GM12878 (cell line): Measurements from ENCODE around the gene EMP2. TPM values are rescaled to one million over a fixed set of nuclear protein-coding genes. Genes with fewer than 3 reads are reported as not detected.

Experiments used
- ATAC-seq: fragments of 200-7000 bp; cut with Tn5 transposase; 3 replicates; pipeline ENCODE4 v1.9.1; 2020; ENCODE audit warnings: mild to moderate bottlenecking, moderate library complexity
- BruUV-seq: library from RNA; stranded (reverse); fragments of 400-500 nt; replicated peaks from 2 replicates; lab custom pipeline; 2021; lab: Mats Ljungman, UMichigan
- CTCF ChIA-PET: fragments of 300-600 bp; sonication (Branson Sonifier 250); formaldehyde crosslinking; extraction: SDS; loops from one replicate; lab custom pipeline; 2021; ENCODE audit warnings: inconsistent platforms; lab: Yijun Ruan, JAX
- POLR2A ChIA-PET: fragments of 350-600 bp; formaldehyde crosslinking; extraction: SDS; loops from one replicate; lab custom pipeline; 2021; ENCODE audit warnings: inconsistent platforms; lab: Charles Lee
- RAD21 ChIA-PET: fragments of 300-600 bp; sonication (Branson Sonifier 250); formaldehyde crosslinking; loops from one replicate; lab custom pipeline; 2023; ENCODE audit warnings: antibody characterized with exemption; ENCODE audit not compliant: unreplicated experiment; lab: Charles Lee
- SMC1A ChIA-PET: fragments of 300-600 bp; sonication (Branson Sonifier 250); formaldehyde crosslinking; loops from one replicate; lab custom pipeline; 2023; ENCODE audit not compliant: unreplicated experiment, uncharacterized antibody; lab: Charles Lee
- DNase-seq: peaks from one replicate; pipeline ENCODE4 v3.0.0-alpha.2; 2011; ENCODE audit warnings: low read depth, low spot score
- FAIRE-seq: peaks from 3 replicates; lab custom pipeline; 2011; peaks lifted over from hg19 to GRCh38; lab: Jason Lieb, UNC
- H2AFZ ChIP-seq: 2 replicates; pipeline ENCODE4 v1.6.0; 2011; ENCODE audit warnings: low read depth, low read length, control low read depth; ENCODE audit not compliant: control insufficient read depth
- H3K27ac ChIP-seq: 2 replicates; pipeline ENCODE4 v1.5.1; 2011; ENCODE audit warnings: control low read depth; ENCODE audit not compliant: control insufficient read depth, insufficient read depth
- H3K27me3 ChIP-seq, 2 experiments: replicated peaks in 1 of 2; 2 replicates each; pipeline versions ENCODE4 v1.6.0 to v1.6.1; 2011; ENCODE audit warnings: low read length in 1 of 2; ENCODE audit not compliant: control insufficient read depth in 2 of 2, insufficient read depth in 2 of 2
- H3K36me3 ChIP-seq, 2 experiments: 2 replicates each; pipeline ENCODE4 v1.5.1; 2011; ENCODE audit warnings: low read length in 1 of 2; ENCODE audit not compliant: control insufficient read depth in 2 of 2, insufficient read depth in 2 of 2
- H3K4me1 ChIP-seq: 2 replicates; pipeline ENCODE4 v1.6.1; 2011; ENCODE audit warnings: mild to moderate bottlenecking, low read length, moderate library complexity, mixed read lengths; ENCODE audit not compliant: control insufficient read depth, insufficient read depth
- H3K4me2 ChIP-seq: 2 replicates; pipeline ENCODE4 v1.6.0; 2011; ENCODE audit warnings: control low read depth; ENCODE audit not compliant: control insufficient read depth, insufficient read depth
- H3K4me3 ChIP-seq: fragments of 200-600 bp; sonication (generic); 2 replicates; pipeline ENCODE4 v1.5.1; 2016
- H3K79me2 ChIP-seq: 2 replicates; pipeline ENCODE4 v1.6.0; 2011; ENCODE audit warnings: low read length; ENCODE audit not compliant: control insufficient read depth, insufficient read depth
- H3K9ac ChIP-seq: 2 replicates; pipeline ENCODE4 v1.8.0; 2011; ENCODE audit warnings: low read length, control low read depth, mixed read lengths; ENCODE audit not compliant: control insufficient read depth, insufficient read depth
- H3K9me3 ChIP-seq: replicated peaks from 3 replicates; pipeline ENCODE4 v1.5.1; 2011; ENCODE audit warnings: mild to moderate bottlenecking, low read length; ENCODE audit not compliant: control insufficient read depth, insufficient read depth
- H4K20me1 ChIP-seq: 2 replicates; pipeline ENCODE4 v1.6.0; 2011; ENCODE audit not compliant: control insufficient read depth, insufficient read depth
- ATF3 ChIP-seq: IDR thresholded peaks from 2 replicates; pipeline ENCODE4 v1.6.1; 2011; ENCODE audit warnings: low read depth, mild to moderate bottlenecking, low read length, moderate library complexity, borderline replicate concordance; ENCODE audit errors: extremely low read depth
- BCLAF1 ChIP-seq: fragments of 450-650 bp; IDR thresholded peaks from 2 replicates; pipeline ENCODE4 v1.6.1; 2017; ENCODE audit warnings: antibody characterized with exemption, mild to moderate bottlenecking, moderate library complexity
- BHLHE40 ChIP-seq, 2 experiments: fragments of 450-650 bp in 1 of 2; IDR thresholded peaks; 2 replicates each; pipeline ENCODE4 v1.6.1; 2011 to 2017; ENCODE audit warnings: low read depth in 2 of 2, borderline replicate concordance in 1 of 2, improper control_type of control experiment in 1 of 2, low read length in 1 of 2, mild to moderate bottlenecking in 1 of 2
- CBFB ChIP-seq: IDR thresholded peaks from 2 replicates; pipeline ENCODE4 v1.6.1; 2016; ENCODE audit warnings: antibody characterized with exemption, low read depth
- CEBPB ChIP-seq, 2 experiments: fragments of 150-350 bp in 1 of 2; IDR thresholded peaks; 2 replicates each; pipeline ENCODE4 v1.6.1; 2012 to 2014; ENCODE audit warnings: low read depth in 2 of 2, low read length in 2 of 2, borderline replicate concordance in 1 of 2, inconsistent platforms in 1 of 2
- FOXK2 ChIP-seq: fragments of 450-650 bp; IDR thresholded peaks from 2 replicates; pipeline ENCODE4 v1.6.1; 2017; ENCODE audit warnings: mild to moderate bottlenecking, moderate library complexity
- HDAC6 ChIP-seq: fragments of 200-600 bp; sonication (generic); IDR thresholded peaks from one replicate; pipeline ENCODE4 v1.8.0; 2017; ENCODE audit warnings: antibody characterized with exemption; ENCODE audit not compliant: unreplicated experiment
- MXI1 ChIP-seq: fragments of 150-350 bp; IDR thresholded peaks from 2 replicates; pipeline ENCODE4 v1.6.1; 2011; ENCODE audit warnings: low read depth, mild to moderate bottlenecking, inconsistent platforms, low read length, improper control_type of control experiment
- NFYA ChIP-seq: IDR thresholded peaks from 2 replicates; pipeline ENCODE4 v1.6.1; 2011; ENCODE audit warnings: low read depth, mild to moderate bottlenecking, low read length, improper control_type of control experiment, borderline replicate concordance
- SP1 ChIP-seq: IDR thresholded peaks from one replicate; pipeline ENCODE4 v1.6.1; 2011; ENCODE audit warnings: low read depth, low read length
- SRF ChIP-seq, 2 experiments: IDR thresholded peaks; 2 replicates each; pipeline ENCODE4 v1.6.1; 2011; ENCODE audit warnings: low read depth in 2 of 2, low read length in 2 of 2, mild to moderate bottlenecking in 1 of 2, moderate library complexity in 1 of 2
- STAT1 ChIP-seq: fragments of 450-650 bp; conservative IDR thresholded peaks from 2 replicates; pipeline ENCODE4 v1.6.1; 2014; ENCODE audit warnings: antibody characterized with exemption, mild to moderate bottlenecking
- SUZ12 ChIP-seq: fragments of 200-600 bp; sonication (generic); IDR thresholded peaks from one replicate; pipeline ENCODE4 v1.6.1; 2018; ENCODE audit warnings: antibody characterized with exemption, mild to moderate bottlenecking; ENCODE audit not compliant: unreplicated experiment
- USF1 ChIP-seq: IDR thresholded peaks from 2 replicates; pipeline ENCODE4 v1.6.1; 2011; ENCODE audit warnings: borderline replicate concordance, low read depth, mild to moderate bottlenecking, moderate library complexity, mixed read lengths, low read length; ENCODE audit not compliant: insufficient read depth; ENCODE audit errors: extremely low read length
- ZNF687 ChIP-seq: fragments of 450-650 bp; IDR thresholded peaks from 2 replicates; pipeline ENCODE4 v1.6.1; 2017; ENCODE audit warnings: mild to moderate bottlenecking, moderate library complexity
- WGBS: methylation state at CpG from one replicate; pipeline ENCODE4 v1.1.6; 2016; ENCODE audit warnings: low lambda C conversion rate; ENCODE audit not compliant: insufficient replicate concordance, insufficient coverage; ENCODE audit errors: missing lambda C conversion rate; 5-methylcytosine and 5-hydroxymethylcytosine counted together
- in situ Hi-C: fragments of 300-500 bp; cut with MboI; formaldehyde crosslinking; loops from 9 replicates; pipeline ENCODE4 v1.14.3; 2018; ENCODE audit warnings: mixed read lengths
- intact Hi-C: fragments of 100-400 bp; cut with micrococcal nuclease; formaldehyde crosslinking; loops from one replicate; pipeline ENCODE4 v1.14.2; 2022; ENCODE audit not compliant: unreplicated experiment
- polyA plus RNA-seq, 11 experiments: library from polyadenylated mRNA; depleted of rRNA in 4 of 11; unstranded in 6 of 11; stranded (reverse) in 5 of 11; fragments of >200 nt; fragmentation: Nextera tagmentation in 4 of 11; fragmentation: Illumina TruSeq in 1 of 11; extraction: Ambion mirVana in 4 of 11; extraction: Trizol in 1 of 11; gene quantifications; 1 replicate in 1 of 11; 2 replicates in 10 of 11; pipeline versions ENCODE4 v1.2.1 to v1.2.3, GENCODE V29; 2011 to 2016; ENCODE audit warnings: inconsistent platforms in 2 of 11, missing spikeins in 2 of 11, low read depth in 1 of 11
- total RNA-seq, 4 experiments: library from RNA; depleted of rRNA in 3 of 4; stranded (reverse); fragments of >200 nt in 3 of 4; fragmentation: Illumina TruSeq in 1 of 4; extraction: Trizol in 1 of 4; gene quantifications; 2 replicates each; pipeline versions ENCODE4 v1.2.1 to v1.2.3, GENCODE V29; 2013 to 2021

EMP2 gene
- total and polyA plus RNA-seq, 10 of the 15 experiments (the other 5 are each of a cell fraction or from before 2014, with no cell fraction given): 0.41 to 10.4 (median 3.8) TPM

- TF ChIP-seq USF1 (no peak), SRF (IDR thresholded peaks at IDR 0.05; ENCODE audit: low read depth in 2 of 2, low read length in 2 of 2) (no peak), CBFB (no peak), HDAC6 (no peak), NFYA (no peak), STAT1 (no peak)
Measured at GRCh38 chr16:10584981-10585438, 4.6 kb upstream of the EMP2 start (continued).

GRCh38 chr16:10583269-10583668 lies 2.9 kb upstream of the EMP2 start:
- in situ Hi-C loops: no loop called here
- TF ChIP-seq SP1 (no peak), FOXK2 (no peak), BCLAF1 (no peak), BHLHE40 (IDR thresholded peaks at IDR 0.05; ENCODE audit: borderline replicate concordance in 1 of 2, low read depth in 2 of 2, low read length in 1 of 2) (no peak), ZNF687 (no peak), CEBPB (IDR thresholded peaks at IDR 0.05; ENCODE audit: borderline replicate concordance in 1 of 2, low read depth in 2 of 2, low read length in 2 of 2) (no peak), SUZ12 (no peak), ATF3 (no peak), MXI1 (no peak)

More at GRCh38 chr16:10583269-10583668, 2.9 kb upstream of the EMP2 start:
- no peak overlapping the region for H3K9ac ChIP-seq
- H3K9me3 ChIP-seq: no peaks in the 10 kb centered on the region
- H3K4me2 ChIP-seq: no peak overlapping the region
- H3K36me3 ChIP-seq: no peaks in the 10 kb centered on the region
- no peak overlapping the region for H3K27ac ChIP-seq
- no peak overlapping the region for H2AFZ ChIP-seq
- 23% methylated on average over 4 of the region's 4 CpGs for WGBS
- ChIA-PET POLR2A (no interaction called here), RAD21 (no interaction called here), CTCF (interaction anchor here (1.2 kb wide), 1 partner anchor 40 kb away, joined by 6 read pairs; no protein-coding TSS in a partner anchor), SMC1A (no interaction called here)
- H3K4me3 ChIP-seq: no peak overlapping the region
- DNase-seq (no peak), ATAC-seq (no peak), FAIRE-seq (no peak)
- no TSS peak for BruUV-seq
- H4K20me1 ChIP-seq: no peaks in the 10 kb centered on the region
- H3K4me1 ChIP-seq: no peaks in the 10 kb centered on the region; the same call in 1 of the 2 replicates
- peaks cover 7 to 22% of the 10 kb centered on the region in 2 experiments for H3K27me3 ChIP-seq
- no peaks in the 10 kb centered on the region for H3K79me2 ChIP-seq
- intact Hi-C loops: no loop called here
